Gastroesophageal sphincter (tissue), 3 donors: Measurements from ENCODE around the gene STARD10.

Experiments used
- CTCF ChIP-seq, 4 experiments: fragments of 200-600 bp in 2 of 4; fragments of 450-650 bp in 2 of 4; sonication (generic) in 1 of 4; IDR thresholded peaks; one replicate each; pipeline ENCODE4 v1.5.1; 2017 to 2019; ENCODE audit warnings: antibody characterized with exemption in 4 of 4, mild to moderate bottlenecking in 2 of 4, moderate library complexity in 2 of 4
- POLR2A ChIP-seq, 2 donors: fragments of 450-650 bp; IDR thresholded peaks; one replicate each; pipeline ENCODE4 v1.6.1; 2017; ENCODE audit warnings: antibody characterized with exemption in 2 of 2, mild to moderate bottlenecking in 2 of 2, moderate library complexity in 1 of 2

- TF ChIP-seq CTCF (IDR thresholded peaks at IDR 0.05) (no peak), POLR2A (IDR thresholded peaks at IDR 0.05) (no peak)
These were observed 57.3 kb downstream of the STARD10 start for GRCh38 chr11:72736452-72737069.
